ENCODE results near the gene ATG16L2. TPM values are rescaled to one million over a fixed set of nuclear protein-coding genes. Genes with fewer than 3 reads are reported as not detected.

ATG16L2 gene
- total and polyA plus RNA-seq, 8 donors, result 4.5 to 75.7 (median 13.2) TPM

GRCh38 chr11:72776117-72776843 is 37.9 kb upstream of the ATG16L2 start:
- FAIRE-seq (no peak), DNase-seq (no peak), ATAC-seq (no peak)
- no peaks in the 10 kb centered on the region for H3K9me3 ChIP-seq
- no peaks in the 10 kb centered on the region for H3K27me3 ChIP-seq
- peak overlapping the region; percentile 66 to 93 (median 72) for H3K27ac ChIP-seq
- TF ChIP-seq CTCF (IDR thresholded peaks at IDR 0.05), result no peak
- peaks cover 47 to 73% (median 61%) of the 10 kb centered on the region in 3 donors for H3K4me1 ChIP-seq
- WGBS, 2 donors, result 37 to 49% methylated on average over 9 of the region's 9 CpGs
- intact Hi-C loops (cut with DNase I), result no loop called here
- peak overlapping the region in 2 of 4 donors; percentile 3 to 8 for H3K4me3 ChIP-seq
- H3K36me3 ChIP-seq, result no peaks in the 10 kb centered on the region

GRCh38 chr11:72776844-72777754 is 37.1 kb upstream of the ATG16L2 start:
- H3K27me3 ChIP-seq, result no peaks in the 10 kb centered on the region
- peaks cover 47 to 75% (median 64%) of the 10 kb centered on the region in 3 donors for H3K4me1 ChIP-seq
- peak overlapping the region in 2 of 4 donors; percentile 3 to 8 for H3K4me3 ChIP-seq
- ATAC-seq (peak; percentile 50 to 65 (median 60)), DNase-seq (peak; percentile 70 to 89 (median 82)), FAIRE-seq (no peak)
- no peak for TF ChIP-seq CTCF (IDR thresholded peaks at IDR 0.05)
- intact Hi-C loops (cut with DNase I), result no loop called here
- WGBS, 2 donors, result 14 to 24% methylated on average over 7 of the region's 7 CpGs
- H3K27ac ChIP-seq, result peak overlapping the region; percentile 66 to 93 (median 72)
- no peaks in the 10 kb centered on the region for H3K36me3 ChIP-seq
- no peaks in the 10 kb centered on the region for H3K9me3 ChIP-seq

GRCh38 chr11:72777755-72778278 is 36.4 kb upstream of the ATG16L2 start:
- TF ChIP-seq CTCF (IDR thresholded peaks at IDR 0.05), result no peak
- no peaks in the 10 kb centered on the region for H3K9me3 ChIP-seq
- intact Hi-C loops (cut with DNase I), result no loop called here
- peaks cover 47 to 78% (median 61%) of the 10 kb centered on the region in 3 donors for H3K4me1 ChIP-seq
- no peak overlapping the region for H3K4me3 ChIP-seq
- no peak for FAIRE-seq
- ATAC-seq, result peak; percentile 52 to 64 (median 60)
- H3K27ac ChIP-seq, result peak overlapping the region; percentile 66 to 93 (median 72)
- H3K36me3 ChIP-seq, result no peaks in the 10 kb centered on the region
- peak in 5 of 6 donors; percentile 87 to 90 (median 89) for DNase-seq
- whole genome bisulfite sequencing, 2 donors, result 10 to 12% methylated on average over 5 of the region's 5 CpGs
- no peaks in the 10 kb centered on the region for H3K27me3 ChIP-seq

- TF ChIP-seq CTCF (IDR thresholded peaks at IDR 0.05), result no peak
These were observed 35.4 kb upstream of the ATG16L2 start for GRCh38 chr11:72778535-72779494.

More at GRCh38 chr11:72778535-72779494, 35.4 kb upstream of the ATG16L2 start:
- intact Hi-C loops (cut with DNase I), result no loop called here
- no peaks in the 10 kb centered on the region for H3K9me3 ChIP-seq
- H3K27me3 ChIP-seq, result no peaks in the 10 kb centered on the region
- DNase-seq (peak in 5 of 6 donors; percentile 70 to 80 (median 76)), ATAC-seq (peak; percentile 41 to 60 (median 54)), FAIRE-seq (no peak)
- H3K27ac ChIP-seq, result peak overlapping the region; percentile 65 to 93 (median 75)
- WGBS, 2 donors, result 15 to 22% methylated on average over 7 of the region's 7 CpGs
- H3K36me3 ChIP-seq, result no peaks in the 10 kb centered on the region
- peaks cover 43 to 68% (median 54%) of the 10 kb centered on the region in 3 donors for H3K4me1 ChIP-seq
- peak overlapping the region in 2 of 4 donors; percentile 53 to 77 for H3K4me3 ChIP-seq
